Fibroblast of lung (primary cell): ENCODE data around the gene SH3GL2. TPM values are rescaled to one million over a fixed set of nuclear protein-coding genes. Genes with fewer than 3 reads are reported as not detected.

Experiments used
- DNase-seq, 2 donors: peaks; one replicate each; pipeline versions ENCODE4 v3.0.0 to v3.0.0-alpha.2; 2010; ENCODE audit warnings: low read depth in 2 of 2
- H2AFZ ChIP-seq: 2 replicates; pipeline ENCODE4 v1.5.1; 2012; ENCODE audit warnings: low read length, control low read depth, inconsistent platforms
- H3K27ac ChIP-seq: 2 replicates; pipeline ENCODE4 v1.5.1; 2011; ENCODE audit warnings: low read length, control low read depth; ENCODE audit not compliant: insufficient read depth
- H3K27me3 ChIP-seq: 2 replicates; pipeline ENCODE4 v1.5.1; 2011; ENCODE audit warnings: mild to moderate bottlenecking, low read length; ENCODE audit not compliant: control insufficient read depth, insufficient read depth
- H3K36me3 ChIP-seq: 2 replicates; pipeline ENCODE4 v1.5.1; 2011; ENCODE audit warnings: low read length; ENCODE audit not compliant: control insufficient read depth, insufficient read depth
- H3K4me1 ChIP-seq: 2 replicates; pipeline ENCODE4 v1.5.1; 2011; ENCODE audit warnings: low read length; ENCODE audit not compliant: control insufficient read depth, insufficient read depth; ENCODE audit errors: extremely low read depth
- H3K4me2 ChIP-seq: 2 replicates; pipeline ENCODE4 v1.5.1; 2011; ENCODE audit warnings: low read length, control low read depth; ENCODE audit not compliant: insufficient read depth; ENCODE audit errors: extremely low read depth
- H3K4me3 ChIP-seq, 4 experiments: fragments of 200-600 bp in 1 of 4; sonication (generic) in 1 of 4; replicated peaks in 1 of 4; 2 replicates each; pipeline ENCODE4 v1.5.1; 2011 to 2016; ENCODE audit warnings: low read length in 4 of 4, low read depth in 3 of 4, mild to moderate bottlenecking in 3 of 4, control low read depth in 2 of 4, inconsistent platforms in 1 of 4, mixed read lengths in 1 of 4; ENCODE audit not compliant: insufficient read depth in 1 of 4; ENCODE audit errors: control extremely low read depth in 1 of 4
- H3K79me2 ChIP-seq: 2 replicates; pipeline ENCODE4 v1.5.1; 2012; ENCODE audit warnings: mild to moderate bottlenecking, low read length, inconsistent platforms; ENCODE audit not compliant: control insufficient read depth, insufficient read depth
- H3K9ac ChIP-seq: 2 replicates; pipeline ENCODE4 v1.5.1; 2011; ENCODE audit warnings: mild to moderate bottlenecking, low read length, control low read depth; ENCODE audit not compliant: insufficient read depth
- H3K9me3 ChIP-seq: 2 replicates; pipeline ENCODE4 v1.5.1; 2012; ENCODE audit warnings: low read depth, low read length; ENCODE audit not compliant: control insufficient read depth, insufficient read depth
- H4K20me1 ChIP-seq: 2 replicates; pipeline ENCODE4 v1.5.1; 2011; ENCODE audit warnings: low read length; ENCODE audit not compliant: control insufficient read depth, insufficient read depth; ENCODE audit errors: extremely low read depth
- EZH2 ChIP-seq: IDR thresholded peaks from 2 replicates; pipeline ENCODE4 v1.5.1; 2012; ENCODE audit warnings: low read length, control low read depth, mild to moderate bottlenecking; ENCODE audit errors: missing control alignments
- polyA plus RNA-seq, 2 donors: library from polyadenylated mRNA; depleted of rRNA in 1 of 2; stranded (reverse) in 1 of 2; unstranded in 1 of 2; fragments of >200 nt; gene quantifications; 2 replicates each; pipeline ENCODE4 v1.2.1, GENCODE V29; 2011 to 2012; ENCODE audit warnings: missing spikeins in 1 of 2
- total RNA-seq: library from RNA; depleted of rRNA; stranded (reverse); fragments of >200 nt; gene quantifications from 2 replicates; pipeline ENCODE4 v1.2.1, GENCODE V29; 2014
- TF ChIP-seq, protein P1 (sequence below), 2 donors: IDR thresholded peaks in 1 of 2; conservative IDR thresholded peaks in 1 of 2; 1 replicate in 1 of 2; 2 replicates in 1 of 2; pipeline ENCODE4 v1.5.1; 2011 to 2012; ENCODE audit warnings: low read length in 2 of 2, control low read depth in 1 of 2, inconsistent platforms in 1 of 2, low read depth in 1 of 2, mild to moderate bottlenecking in 1 of 2

The SH3GL2 gene
- total and polyA plus RNA-seq, 2 donors (not counting 1 experiment from before 2014, with no cell fraction given): 0.17 TPM; not detected in 1

DNA sequence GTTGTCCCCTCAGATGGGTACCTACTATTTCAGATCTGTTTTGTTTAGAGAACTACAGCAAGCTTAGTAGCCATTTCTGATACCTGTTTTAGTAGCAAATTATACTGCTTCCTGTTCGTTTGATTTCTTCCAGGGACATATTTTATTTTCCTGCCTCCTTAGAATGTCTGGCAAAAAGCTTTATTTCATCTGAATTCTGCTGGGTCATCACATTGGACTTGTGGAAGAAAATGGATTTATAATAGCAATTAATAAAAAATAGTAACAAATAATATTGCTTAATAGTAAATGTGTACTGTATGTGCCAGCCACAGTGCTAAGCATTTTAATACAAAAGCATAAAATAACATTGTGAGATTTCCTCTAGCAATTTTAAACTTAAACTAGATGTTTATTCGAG lies 79.4 kb downstream of the SH3GL2 start:
- TF ChIP-seq EZH2: no peak
- TF ChIP-seq, protein P1, sequence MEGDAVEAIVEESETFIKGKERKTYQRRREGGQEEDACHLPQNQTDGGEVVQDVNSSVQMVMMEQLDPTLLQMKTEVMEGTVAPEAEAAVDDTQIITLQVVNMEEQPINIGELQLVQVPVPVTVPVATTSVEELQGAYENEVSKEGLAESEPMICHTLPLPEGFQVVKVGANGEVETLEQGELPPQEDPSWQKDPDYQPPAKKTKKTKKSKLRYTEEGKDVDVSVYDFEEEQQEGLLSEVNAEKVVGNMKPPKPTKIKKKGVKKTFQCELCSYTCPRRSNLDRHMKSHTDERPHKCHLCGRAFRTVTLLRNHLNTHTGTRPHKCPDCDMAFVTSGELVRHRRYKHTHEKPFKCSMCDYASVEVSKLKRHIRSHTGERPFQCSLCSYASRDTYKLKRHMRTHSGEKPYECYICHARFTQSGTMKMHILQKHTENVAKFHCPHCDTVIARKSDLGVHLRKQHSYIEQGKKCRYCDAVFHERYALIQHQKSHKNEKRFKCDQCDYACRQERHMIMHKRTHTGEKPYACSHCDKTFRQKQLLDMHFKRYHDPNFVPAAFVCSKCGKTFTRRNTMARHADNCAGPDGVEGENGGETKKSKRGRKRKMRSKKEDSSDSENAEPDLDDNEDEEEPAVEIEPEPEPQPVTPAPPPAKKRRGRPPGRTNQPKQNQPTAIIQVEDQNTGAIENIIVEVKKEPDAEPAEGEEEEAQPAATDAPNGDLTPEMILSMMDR (conservative IDR thresholded peaks at IDR 0.05 in 1 of 2, IDR thresholded peaks at IDR 0.05 in 1 of 2; ENCODE audit: low read depth in 1 of 2, low read length in 2 of 2): no peak
- Histone ChIP-seq H3K27ac (no peak overlapping the region), H3K9ac (no peak overlapping the region), H3K4me2 (no peak overlapping the region), H4K20me1 (no peaks in the 10 kb centered on the region), H3K9me3 (no peaks in the 10 kb centered on the region), H2AFZ (no peak overlapping the region), H3K4me3 (no peak overlapping the region), H3K27me3 (no peaks in the 10 kb centered on the region), H3K4me1 (no peaks in the 10 kb centered on the region), H3K36me3 (no peaks in the 10 kb centered on the region), H3K79me2 (no peaks in the 10 kb centered on the region)
- DNase-seq: no peak

DNA sequence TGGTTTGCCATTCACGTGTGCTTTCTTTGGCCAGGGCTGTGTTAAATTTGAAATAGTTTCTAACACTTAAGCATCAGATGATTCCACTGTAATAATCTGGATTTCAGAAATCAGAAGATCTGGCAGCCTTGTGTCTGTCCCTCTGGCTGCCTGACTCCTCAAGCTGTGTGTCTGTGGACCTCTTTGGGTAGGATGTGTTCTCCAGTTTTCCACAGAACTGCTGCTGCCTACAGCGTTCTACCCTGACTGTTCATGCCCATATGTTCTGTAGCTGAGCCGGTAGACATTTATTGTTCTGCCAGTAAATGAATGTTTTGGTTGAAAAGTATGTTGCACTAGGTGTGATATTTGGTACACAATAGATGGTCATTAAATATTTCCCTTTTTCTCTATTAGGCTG lies 81.3 kb downstream of the SH3GL2 start:
- Histone ChIP-seq H3K9ac (no peak overlapping the region), H4K20me1 (no peaks in the 10 kb centered on the region), H3K9me3 (no peaks in the 10 kb centered on the region), H3K79me2 (no peaks in the 10 kb centered on the region), H2AFZ (no peak overlapping the region), H3K4me3 (no peak overlapping the region), H3K4me1 (no peaks in the 10 kb centered on the region), H3K4me2 (no peak overlapping the region), H3K36me3 (no peaks in the 10 kb centered on the region), H3K27me3 (no peaks in the 10 kb centered on the region), H3K27ac (no peak overlapping the region)
- no peak for TF ChIP-seq EZH2
- TF ChIP-seq, protein P1 (conservative IDR thresholded peaks at IDR 0.05 in 1 of 2, IDR thresholded peaks at IDR 0.05 in 1 of 2; ENCODE audit: low read depth in 1 of 2, low read length in 2 of 2): no peak
- DNase-seq: no peak

DNA sequence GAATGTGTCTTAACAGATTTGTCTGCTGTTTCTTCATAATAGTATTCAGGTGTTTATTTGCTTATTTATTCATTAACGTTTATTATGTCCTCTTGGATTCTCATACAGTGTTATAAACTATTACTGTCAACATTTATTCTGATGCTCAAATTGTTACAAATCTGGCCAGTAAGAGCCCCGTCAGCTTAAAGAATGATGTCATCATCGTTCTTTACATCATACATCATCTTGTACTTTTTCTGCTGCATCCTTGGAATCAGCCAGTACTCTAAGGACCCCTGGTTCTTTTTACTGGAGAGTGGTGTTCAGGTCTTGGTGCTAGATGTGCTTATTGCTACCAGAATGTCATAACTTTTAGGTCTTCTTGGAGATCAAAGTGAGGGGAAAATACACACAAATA lies 86.6 kb downstream of the SH3GL2 start:
- Histone ChIP-seq H3K4me1 (no peaks in the 10 kb centered on the region), H3K4me2 (no peak overlapping the region), H2AFZ (no peak overlapping the region), H3K9me3 (no peaks in the 10 kb centered on the region), H3K9ac (no peak overlapping the region), H3K27me3 (no peaks in the 10 kb centered on the region), H3K4me3 (no peak overlapping the region), H3K27ac (no peak overlapping the region), H3K36me3 (no peaks in the 10 kb centered on the region), H3K79me2 (no peaks in the 10 kb centered on the region), H4K20me1 (no peaks in the 10 kb centered on the region)
- no peak for DNase-seq
- no peak for TF ChIP-seq EZH2
- TF ChIP-seq, protein P1 (conservative IDR thresholded peaks at IDR 0.05 in 1 of 2, IDR thresholded peaks at IDR 0.05 in 1 of 2; ENCODE audit: low read depth in 1 of 2, low read length in 2 of 2): no peak
